ENCODE measurements around the gene ADAM33.

The ADAM33 gene

DNA sequence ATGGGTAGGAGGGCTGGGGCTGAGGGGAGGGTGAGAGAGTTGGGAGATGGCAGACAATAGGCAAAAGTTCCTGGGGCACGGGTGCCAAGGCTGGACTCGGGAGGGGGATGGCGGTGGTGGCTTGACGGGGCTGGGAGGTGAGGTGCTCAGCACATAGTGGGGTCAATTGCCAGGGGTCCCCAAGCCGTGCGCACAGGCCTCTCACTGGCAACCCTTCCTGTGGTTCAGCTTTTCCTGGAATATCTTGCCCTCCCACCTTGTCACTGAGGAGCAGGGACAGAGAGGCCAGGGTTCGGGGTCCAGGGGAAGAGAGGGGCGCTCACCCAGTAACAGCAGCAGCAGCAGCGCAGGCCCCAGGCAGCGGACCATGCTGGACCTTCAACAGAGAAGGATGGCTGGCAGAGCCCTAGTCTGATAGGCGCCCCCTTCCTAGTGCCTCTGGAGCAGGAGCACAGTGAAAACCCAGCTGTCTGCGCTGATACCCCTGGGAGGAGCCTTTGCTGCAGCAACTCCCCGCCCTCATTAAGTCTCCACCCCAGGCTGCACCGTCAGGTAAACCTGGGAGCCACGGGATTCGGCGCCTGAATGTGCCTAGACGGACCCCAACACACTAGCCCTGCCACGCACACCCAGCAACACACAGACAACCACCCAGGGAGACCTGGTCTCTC lies 18.6 kb downstream of the ADAM33 start, which contains the start of gene GFRA4:
Gene GFRA4, minus strand, starts transcription at position 369 of the 671 bp plus-strand sequence. Its CDS starts 0 bp downstream, at position 369.
- no peak for DNase-seq

DNA sequence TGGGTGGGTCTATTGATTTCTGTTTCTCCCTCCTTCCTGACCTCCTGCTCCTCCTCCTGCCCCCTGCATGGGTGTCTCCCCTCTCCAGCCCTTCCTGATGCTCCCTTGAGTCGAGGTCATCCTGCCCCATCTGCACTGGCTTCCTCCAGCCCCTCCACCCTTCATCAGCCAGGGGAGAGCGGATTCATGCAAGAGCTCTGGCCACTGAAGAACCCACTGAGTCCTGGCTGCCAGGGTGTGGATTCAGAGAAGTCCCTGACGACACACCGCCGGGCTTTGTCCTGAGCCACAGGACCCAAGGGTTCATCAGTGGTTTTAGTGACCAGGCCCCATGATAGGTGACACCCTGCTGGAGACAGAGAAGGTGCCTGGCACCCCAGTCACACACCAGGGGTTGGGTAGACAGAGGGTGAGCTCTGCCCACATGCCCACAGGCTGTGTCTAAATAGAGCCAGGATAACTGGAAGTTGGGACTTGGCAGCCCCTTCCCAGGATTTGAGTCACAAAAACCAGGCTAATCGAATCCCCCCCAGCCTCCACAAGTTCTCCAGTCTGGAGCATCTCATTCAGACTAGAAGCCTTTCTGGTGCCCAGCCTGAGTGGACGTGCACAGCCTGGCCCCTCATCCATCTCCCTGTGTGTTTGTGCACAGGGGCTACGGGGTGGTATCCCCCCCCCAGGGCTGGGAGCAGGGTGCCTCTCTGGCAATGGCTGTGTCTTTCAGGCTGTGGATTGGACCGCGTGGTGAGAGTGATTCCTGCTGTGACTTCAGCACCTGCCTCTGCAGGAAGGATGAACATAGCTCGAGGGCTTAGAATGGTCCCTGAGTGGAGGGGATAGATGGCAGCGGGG lies 19.8 kb downstream of the ADAM33 start:
- DNase-seq: no peak

DNA sequence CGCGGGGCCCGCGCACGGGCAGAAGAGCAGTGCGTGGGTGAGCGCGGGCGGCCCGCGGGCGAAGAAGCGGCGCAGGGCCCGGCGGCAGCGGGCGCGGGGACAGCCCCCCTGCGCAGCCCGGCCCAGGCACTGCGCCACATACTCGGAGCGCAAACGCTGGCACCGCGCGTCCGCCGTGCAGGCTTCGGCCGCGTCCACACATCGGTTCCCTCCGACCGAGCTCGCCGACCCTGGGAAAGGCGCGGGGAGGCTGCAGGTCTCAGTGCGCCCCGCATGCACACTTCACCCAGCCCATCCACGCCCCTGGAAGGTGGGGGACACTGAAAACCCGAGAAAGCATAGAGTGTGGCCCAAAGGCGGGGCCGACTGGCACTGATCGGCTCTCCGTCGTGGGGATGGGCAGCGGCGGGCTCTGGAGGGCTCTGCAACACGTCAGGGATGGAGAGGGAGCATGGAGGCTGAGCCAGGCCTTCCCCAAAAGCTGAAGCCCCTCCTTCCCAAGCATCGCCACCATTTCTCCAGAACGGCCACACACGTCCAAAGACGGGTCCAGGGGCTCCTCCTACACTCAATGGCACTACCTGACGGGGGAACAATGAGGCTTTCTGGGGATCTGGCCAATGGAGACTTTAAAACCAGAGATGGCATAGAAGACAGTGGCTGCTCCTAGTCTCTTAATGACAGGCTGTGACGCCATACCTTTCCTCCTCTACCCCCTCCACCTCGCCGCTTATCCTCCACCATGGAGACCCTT lies 20.6 kb downstream of the ADAM33 start:
- no peak for DNase-seq

DNA sequence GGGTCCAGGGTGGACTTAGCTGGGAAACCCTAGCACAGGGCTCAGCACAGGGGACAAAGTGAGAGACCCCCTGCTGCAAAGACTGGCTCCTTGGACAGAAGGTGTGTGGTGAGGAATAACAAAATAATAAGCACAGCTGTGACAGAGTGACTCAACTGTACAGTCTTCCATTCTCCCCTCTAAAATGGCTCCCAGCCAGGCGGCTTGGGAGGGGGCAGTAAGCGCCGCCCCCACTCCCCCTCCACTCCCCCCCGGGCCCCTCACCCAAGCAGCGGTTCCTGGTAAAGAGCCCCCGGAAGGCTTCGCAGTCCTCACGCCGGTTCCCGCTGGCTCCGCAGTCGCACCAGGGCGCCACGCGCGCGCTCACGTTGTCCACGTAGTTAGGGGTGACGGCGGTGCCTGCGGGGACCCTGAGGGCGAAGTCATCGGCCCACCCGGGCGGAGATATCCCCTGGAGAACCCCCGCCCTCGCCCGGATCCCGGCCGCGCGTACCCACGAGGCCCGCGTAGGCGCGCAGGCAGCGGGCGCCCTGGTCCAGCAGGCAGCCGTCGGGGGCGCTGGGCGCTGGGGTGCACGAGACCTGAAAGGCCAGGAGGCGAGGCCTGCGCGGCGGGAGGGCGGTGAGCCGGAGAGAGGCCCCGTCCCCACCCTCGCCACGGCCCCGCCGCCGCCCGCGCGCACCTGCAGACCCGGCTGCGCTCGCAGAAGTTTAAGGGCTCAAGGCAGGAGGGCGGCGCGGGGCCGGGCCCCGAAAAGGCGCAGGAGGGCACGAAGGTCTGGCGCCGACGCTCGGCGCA lies 21.3 kb downstream of the ADAM33 start:
- no peak for DNase-seq

DNA sequence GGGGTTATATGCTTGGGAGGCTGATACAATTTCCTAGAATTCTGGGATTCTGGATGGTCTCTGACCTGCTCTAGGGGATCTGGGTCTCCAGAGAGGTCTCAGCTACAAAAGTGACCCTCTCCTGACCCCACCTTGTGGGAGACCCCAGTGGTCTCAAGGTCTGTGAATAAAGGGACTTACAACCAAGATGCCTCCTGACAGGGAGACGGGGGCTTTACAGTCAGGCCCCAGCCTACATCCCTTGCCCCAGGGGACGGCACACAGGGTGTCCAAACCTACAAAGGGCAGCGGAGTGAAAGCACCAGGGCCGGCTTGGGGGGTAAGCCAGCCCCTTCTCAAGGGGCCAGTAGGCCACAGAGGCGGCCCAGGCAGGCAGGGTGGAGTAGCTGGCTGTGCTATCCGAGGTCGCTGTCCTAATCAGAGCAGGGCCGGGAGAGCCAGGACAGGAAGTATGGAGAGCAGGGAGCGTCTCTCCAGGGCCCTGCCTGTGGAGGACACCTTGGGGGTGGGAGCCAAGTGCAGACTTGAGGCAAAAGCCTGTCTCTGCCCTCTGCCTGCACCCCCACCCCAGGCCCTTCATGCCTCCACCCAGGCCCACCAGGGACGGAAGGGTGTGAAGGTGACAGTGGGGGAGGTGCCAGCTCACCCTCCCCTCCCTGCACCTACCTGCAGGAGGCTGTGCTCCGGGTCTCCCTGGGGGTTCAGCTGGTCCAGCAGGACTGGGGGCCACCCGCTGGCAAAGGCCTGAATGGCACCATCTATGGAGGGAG lies 22.1 kb downstream of the ADAM33 start:
- DNase-seq: no peak

DNA sequence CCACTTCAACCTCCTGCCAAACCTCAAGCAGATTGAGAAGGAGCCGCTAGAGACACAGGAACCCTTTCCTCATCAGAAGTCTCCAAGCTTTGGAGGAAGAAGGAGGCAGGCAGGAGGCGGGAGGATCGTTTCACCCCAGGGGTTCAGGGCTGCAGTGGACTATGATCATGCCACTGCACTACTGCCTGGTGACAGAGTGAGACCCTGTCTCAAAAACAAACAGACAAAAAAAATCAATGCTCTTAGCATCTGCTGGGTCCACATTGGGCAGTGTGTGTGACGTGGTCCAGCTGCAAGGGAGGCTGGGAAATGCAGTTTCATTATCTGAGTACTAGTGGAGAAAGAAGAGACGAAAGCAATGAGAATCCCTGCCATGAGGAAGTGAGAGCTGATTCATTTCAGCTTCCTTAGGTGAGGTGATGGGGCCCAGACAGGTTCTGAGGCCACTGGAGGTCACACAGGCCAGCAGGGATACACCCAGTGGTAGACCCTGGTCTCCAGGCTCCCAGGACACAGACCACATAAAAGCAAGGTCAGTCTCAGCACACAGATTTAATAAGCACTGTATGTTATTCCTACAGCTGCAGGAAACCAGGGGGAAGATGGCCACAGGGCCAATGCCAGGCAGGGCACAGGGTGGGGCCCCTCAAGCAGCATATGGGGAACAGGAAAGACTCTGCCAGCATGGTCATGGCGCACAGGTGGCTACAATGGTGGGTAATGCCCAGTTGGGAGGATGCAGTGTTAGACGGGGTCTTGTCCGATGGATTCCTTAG lies 22.9 kb downstream of the ADAM33 start:
- DNase-seq: no peak

DNA sequence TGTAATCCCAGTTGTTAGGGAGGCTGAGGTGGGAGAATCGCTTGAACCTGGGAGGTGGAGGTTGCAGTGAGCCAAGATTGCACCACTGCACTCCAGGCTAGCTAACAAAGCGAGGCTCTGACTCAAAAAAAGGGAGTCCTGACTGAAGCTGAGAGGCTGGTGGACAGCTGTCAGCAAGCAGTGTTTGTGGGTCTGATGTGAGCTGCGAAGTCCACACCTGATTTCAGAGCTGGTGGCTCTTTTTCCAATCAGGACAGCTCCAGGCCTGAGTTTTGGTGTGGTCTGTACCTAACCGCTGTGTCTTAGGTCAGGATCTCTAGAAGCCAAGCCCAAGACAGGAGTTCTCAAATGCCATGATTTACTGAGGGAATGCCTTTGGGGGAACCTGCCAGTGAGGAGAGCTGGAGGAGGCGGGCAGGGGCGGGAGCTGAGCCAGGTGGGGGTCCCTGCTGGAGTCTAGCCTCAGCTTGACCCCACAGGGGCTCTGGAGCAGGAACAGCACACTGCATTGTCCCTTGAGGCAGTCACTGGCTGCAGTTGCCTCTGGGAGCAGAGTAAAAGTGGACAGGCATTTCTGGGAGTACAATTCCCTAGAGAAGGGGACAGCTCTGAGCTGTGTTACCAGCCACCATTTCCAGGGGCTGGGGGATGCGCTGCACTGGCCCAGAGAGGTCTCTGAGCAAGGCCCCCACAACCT lies 23.6 kb downstream of the ADAM33 start:
- DNase-seq: no peak

DNA sequence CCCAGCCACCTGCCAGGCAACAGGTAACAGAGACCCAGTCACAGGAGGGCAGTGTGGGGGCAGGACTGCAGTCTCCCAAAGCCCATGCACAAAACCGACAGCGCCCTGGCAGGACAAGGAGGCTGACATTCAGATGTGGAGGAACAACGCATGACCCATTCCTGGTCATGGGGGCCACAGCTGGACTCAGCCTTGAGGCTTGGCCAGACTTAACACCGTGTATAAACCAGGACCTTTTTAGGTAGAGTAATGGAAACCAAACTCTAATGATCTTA lies 26.7 kb downstream of the ADAM33 start:
- DNase-seq: no peak

DNA sequence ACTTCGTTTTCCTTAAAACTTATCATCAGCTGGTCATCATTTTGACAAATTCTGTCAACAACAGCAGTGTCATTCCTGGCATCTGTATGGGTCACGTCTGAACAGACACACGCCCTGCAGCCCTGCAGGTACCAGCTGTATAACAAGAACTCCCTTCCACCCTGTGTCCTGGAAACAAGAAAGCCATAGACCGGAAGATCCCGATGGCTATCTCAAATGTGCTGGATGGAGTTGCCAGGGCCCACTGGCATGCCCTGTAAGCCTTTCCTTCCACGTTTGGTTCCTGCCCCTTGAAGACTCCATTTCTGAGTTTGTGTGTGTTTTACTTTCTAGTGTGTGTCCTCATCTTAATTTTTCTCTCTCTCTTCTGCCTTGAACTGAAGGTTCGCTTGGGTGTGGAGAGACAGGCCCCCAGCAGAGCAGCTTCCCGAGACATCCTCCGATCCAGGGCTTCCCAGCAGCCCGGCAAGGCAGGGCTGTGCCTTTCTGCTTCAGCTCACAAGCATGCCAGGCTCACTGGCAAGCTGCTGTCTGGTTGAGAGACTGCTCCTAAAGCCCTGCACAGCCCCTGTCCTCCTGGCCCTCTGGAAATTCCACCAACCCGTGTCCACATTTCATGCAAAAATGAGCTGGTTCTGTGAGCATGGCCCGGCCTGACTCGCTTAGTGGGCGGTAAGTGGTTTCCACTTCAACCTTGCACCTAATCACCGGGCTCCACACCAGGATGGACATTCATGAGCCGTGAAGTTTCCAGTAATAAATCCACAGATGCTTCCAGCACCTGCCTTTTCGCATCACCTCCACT lies 27.3 kb downstream of the ADAM33 start:
- DNase-seq: no peak

DNA sequence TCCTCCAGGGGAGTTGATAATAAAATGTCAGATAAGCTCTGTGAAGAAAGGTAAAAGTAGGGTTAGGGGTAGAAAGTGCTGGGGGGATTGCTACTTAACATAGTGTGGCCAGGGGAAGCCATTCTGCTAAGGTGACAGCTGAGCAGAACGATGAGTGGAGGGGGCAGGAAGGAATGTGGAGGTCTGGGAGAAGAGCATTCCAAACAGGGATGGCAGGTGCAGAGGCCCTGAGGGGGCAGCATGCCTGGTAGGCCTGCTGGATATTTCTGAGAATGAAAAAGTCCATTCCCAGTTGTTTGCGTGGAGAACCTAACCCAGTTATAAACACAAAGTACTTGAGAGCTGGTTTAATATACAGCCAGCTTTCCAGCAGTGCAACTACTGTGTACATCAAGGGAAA lies 27.9 kb downstream of the ADAM33 start:
- DNase-seq: no peak

DNA sequence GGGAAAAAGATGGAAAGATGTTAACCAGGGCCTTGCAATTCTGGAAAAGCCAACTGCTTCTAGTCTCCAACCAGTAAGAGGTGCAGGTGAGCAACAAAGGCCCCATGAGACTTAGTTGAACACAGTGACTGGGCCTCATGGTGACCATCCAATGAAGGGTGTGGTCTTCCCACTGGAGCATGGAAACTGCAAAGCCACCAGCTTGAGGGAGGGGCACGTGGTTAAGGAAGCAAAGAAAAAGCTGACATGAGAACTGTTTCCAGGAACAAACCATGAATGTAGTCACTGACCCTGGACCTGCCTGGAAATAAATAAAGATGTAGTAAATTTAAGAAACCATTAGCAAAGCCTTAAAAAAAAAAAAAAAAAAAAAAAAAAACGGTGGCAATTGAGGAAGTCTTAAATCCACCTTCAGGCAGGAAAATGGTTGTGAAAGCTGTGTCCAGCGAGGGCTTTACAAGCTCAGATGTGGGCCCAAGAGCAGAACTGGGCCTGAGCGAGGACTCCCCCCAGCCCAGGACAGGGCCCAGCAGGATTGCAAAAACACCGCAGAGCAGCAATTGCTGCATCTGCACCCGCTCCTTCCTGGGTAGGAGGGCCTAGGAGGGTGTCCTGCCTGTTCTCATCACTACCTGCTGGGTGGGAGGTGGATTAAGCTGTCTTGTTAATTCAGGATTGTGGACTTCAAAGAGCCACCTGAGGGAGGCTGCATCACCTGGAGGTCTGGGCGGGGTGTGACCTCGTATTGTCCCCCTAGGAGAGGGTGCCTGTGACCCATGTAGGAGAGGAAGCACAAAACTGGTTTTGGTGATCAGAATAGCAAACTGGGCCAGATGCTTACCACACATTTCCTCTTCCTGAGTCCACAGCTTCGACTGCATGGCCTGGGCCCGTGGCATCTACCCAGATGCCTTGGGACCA lies 28.9 kb downstream of the ADAM33 start:
- DNase-seq: no peak

DNA sequence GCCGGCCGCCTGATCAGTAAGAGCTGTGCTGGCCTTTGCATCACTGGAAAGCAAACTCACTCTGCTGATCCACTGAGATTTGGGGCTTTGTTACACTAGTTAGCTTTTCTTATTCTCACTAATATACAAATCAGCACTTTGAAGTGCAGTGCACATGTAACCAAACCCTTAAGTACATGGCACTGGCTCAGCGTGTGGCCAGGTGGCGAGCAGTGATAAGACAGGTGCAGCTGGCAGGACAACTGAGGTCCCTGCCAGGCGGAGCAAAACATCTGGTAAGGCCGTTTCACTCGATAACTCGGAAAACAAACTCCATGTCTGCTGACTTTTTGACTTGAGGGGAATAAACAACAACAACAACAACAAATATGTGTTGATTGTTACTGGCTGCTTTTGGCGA lies 29.6 kb downstream of the ADAM33 start:
- DNase-seq: no peak

DNA sequence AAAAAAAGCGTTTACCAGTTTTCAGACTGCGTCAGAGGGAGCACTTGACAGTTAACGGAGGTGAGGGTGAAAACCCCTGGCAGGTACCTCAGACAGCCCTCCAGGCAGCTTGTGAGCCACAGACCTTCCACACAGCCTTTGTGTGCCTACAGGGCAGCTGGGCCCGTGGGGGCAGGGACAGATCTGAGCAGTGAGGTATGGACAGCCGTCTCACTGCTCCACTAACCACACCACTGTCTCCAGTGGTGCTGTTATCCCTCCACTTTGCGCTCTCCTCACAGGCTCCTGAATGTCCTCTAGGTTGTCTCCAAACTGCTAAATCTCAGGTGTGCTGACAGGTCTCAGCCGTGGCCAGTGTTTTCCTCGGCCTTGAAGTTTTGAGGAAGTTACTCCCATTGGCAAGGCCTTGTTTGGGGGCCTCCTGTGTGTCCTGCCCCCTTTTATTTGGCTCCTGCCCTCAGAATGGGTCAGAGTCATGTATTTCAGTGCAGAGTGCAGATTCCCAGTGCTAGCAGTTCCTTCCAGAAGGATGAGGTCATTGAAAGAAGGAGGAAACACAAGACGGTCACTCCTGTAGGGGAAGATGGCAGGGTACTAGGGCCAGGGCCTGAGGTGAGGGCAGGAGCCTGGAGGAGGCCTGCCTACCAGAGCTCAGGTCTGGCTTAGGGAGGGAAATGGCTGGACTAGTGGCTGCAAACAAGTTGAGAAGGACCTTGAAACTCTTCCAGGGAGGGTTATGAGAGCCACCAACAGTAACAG lies 30.4 kb downstream of the ADAM33 start:
- no peak for DNase-seq

DNA sequence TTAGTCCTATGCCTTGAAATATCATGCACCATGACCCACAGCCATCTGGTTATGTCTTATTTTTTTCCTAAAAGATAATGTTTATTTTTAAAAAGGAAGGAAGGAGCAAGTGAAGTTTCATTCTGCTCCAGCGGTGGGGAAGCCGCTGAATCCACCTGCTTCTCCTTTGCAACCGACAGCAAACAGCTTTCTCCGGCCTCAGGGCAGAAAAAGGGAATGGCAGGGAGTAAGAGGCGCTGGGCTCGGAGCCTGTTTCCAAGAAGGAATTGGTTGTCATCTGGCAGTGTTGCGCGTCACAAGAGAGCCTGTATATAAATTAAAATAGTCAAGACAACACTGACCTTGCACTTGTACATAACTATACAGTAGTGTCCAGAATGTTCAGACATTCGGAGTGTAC lies 32.9 kb downstream of the ADAM33 start:
- no peak for DNase-seq

DNA sequence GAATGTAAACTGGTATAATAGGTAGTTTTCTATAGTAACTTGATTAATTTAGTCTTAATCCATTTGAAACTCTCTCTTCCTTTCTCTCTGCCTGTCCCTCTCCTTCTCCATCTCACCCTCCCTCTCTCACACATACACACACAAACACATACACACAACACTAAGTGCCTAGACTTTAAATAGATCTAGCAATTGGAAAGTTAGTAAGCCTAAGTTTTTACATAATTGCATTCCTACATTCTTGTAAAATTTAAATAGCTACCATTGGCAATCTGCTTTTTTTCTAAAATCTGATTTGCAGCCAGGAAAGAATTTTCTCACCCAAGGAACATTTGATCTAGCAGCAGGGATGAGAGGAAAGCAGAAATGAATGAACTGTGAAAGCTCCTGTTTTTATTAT lies 34.3 kb downstream of the ADAM33 start:
- DNase-seq: peak in 1 of 2 donors; percentile 58

DNA sequence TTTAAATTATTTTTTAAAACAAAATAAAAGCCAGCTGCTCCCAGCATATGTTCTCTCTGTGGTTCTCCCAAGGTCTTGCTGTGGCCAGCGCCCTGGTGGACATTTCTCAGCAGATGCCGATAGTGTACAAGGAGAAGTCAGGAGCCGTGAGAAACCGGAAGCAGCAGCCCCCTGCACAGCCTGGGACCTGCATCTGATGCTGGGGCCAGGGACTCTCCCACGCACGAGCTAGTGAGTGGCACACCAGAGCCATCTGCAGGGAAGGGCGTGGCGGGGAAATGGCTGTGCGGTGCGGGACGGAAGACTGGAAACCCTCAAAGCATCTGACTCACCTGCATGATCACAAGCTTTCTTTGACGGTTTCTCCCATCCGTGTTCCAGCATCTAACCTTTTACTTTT lies 35.2 kb downstream of the ADAM33 start:
- DNase-seq: no peak

DNA sequence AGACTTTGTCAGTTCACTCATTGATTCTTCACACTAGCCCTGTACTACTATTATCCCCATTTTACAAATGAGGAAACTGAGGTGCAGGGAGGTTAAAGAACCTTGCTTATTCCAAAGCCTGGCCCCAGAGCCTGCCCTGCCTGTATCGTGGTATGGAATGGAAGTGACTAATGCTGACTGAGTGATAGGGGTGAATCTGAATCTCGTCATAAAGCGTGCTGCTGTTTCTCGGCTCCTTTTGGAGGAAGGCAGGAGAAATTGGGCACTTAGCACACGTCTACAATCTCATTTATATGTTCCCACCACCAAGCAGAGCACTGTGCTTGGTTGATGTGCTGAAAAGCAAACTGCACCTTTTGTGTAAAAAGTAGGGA lies 35.8 kb downstream of the ADAM33 start:
- DNase-seq: no peak

All from hippocampal formation (tissue), 2 donors.